UCSD-AML1 (cell line): ENCODE results near the gene NDE1.
"Not testable (repeated sequence)": the region's sequence is repeated elsewhere in the genome, so short reads cannot be mapped to it uniquely, and the experiment has no call there.

Source experiments
- DNase-seq: peaks from one replicate; lab custom pipeline; 2025; ENCODE audit not compliant: unreplicated experiment; lab: John Stamatoyannopoulos, UW

Gene NDE1

DNA sequence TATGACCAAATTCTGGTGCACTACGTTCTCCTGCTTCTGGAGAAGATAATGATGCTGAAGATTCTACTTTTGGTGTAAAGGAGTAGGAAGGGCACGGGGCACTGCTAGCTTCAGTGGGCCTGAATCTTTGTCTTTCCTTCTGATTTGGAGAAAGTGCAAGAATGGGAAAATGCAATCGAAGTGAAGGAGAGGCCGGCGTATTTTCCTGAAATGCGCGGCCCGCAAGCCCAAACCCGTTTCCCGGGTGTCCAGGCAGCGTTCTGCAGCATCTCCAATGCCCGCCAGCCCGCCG lies 372 bp upstream of the NDE1 start:
- no peak for DNase-seq

DNA sequence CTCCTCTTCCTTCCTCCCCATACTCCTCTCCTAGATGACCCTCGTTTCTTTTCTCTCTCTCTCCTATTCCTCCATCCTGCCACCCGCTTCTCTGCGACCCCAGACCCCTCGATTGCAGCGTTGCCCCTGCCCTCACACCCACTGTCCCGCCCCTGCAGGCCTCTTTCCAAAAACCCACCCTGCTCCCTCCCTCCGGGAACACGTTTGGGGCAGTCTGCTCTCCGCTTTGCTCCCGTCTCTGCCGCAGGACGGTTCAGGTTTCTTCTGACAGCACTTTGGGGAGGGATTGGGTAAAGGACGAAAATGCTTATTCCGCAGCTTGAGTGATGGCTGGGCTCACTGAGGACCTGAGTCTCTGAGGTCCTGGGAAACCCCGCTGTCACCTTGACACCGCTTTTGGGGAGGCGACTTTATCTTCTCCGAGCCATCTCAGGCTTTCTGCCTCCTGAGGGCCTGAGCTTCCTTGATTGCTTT lies 690 bp downstream of the NDE1 start:
- DNase-seq, result peak; percentile 40

DNA sequence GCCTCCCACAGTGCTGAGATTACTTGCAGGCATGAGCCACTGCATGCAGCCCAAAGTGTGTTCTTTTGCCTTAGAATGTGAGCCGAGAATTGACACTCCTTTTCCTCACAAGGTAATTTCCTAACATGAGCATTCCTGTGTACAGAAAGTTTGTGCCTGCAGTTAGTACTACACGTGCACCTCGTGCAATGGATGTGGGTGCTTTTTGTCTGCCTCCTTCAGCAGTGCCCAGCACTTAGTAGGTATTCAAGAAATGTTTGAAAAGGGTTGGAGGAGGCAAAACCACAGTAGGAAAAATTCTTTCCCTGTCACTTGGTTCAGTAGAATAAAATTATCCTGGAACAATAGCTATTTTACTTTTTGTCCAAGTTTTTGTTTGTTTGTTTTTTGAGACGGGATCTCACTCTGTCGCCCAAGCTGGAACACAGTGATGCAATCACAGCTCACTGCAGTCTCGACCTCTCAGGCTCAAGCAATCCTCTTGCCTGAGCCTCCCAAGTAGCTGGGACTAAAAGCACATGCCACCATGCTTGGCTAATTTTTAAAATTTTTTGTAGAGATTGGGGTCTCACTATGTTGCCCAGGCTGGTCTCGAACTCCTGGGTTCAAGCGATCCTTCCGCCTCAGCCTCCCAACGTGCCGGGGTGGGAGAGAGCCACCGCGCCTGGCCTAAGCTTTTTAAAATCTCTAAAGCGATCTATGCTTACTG lies 2.4 kb downstream of the NDE1 start:
- DNase-seq, result no peak

DNA sequence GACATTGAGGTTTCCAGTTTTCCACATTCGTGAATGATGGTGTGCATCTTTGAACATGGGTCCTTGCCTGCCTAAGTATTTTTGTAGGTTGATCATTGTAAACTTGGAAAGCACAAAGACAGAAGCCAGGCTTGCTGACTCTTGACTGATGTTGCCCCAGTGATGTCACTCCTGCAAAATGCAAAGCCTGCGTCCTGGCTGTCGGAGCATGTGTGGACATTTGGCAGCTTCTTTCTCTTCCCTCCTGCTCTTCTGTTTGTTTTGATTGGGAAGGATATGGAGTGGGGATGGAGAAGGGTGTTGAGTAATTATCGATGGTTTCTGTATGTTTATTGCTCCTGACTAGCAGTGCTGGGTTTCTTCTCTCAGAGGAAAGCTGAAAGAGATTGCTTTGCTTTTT lies 3.2 kb downstream of the NDE1 start:
- no peak for DNase-seq

DNA sequence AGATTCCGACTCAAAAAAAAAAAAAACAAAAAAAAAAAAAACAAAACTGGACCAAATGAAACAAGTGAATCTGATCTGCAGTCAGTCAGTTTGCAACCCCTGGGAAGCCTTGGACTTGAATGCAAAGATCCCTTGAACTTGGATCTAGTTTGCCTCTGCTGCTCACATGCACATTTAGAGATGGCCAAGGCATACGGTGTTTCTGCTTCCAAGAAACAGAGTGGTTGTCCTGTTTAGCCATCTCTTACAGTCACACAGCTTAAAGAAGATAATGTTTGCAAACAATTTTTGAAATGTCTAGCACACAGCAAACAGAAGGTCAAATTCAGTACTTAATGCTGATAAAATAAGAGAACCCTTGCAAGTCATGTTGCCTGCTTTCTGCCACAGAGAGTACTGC lies 4.5 kb downstream of the NDE1 start:
- no peak for DNase-seq

DNA sequence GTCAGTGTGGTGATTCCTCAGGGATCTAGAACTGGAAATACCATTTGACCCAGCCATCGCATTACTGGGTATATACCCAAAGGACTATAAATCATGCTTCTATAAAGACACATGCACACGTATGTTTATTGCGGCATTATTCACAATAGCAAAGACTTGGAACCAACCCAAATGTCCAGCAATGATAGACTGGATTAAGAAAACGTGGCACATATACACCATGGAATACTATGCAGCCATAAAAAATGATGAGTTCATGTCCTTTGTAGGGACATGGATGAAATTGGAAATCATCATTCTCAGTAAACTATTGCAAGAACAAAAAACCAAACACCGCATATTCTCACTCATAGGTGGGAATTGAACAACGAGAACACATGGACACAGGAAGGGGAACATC lies 5.5 kb downstream of the NDE1 start:
- not testable (repeated sequence) for DNase-seq

DNA sequence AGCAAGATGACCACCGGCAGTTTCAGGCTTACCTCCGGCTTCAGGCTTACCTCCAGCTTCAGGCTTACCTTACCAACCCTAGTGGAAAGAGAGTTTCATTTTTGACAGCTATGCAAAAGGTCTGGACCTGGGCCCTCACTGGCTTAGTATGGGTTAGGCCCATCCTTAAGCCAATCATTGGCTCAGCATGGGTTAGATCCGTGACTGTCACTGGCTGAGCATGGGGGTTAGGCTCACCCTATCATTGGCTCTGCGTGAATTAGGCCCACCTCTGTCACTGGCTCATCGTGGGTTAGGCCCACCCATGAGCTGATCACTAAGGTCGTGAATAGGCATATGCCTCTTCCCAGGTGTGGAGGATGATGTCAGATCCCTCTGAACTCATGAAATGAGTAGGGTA lies 8.1 kb downstream of the NDE1 start:
- no peak for DNase-seq

DNA sequence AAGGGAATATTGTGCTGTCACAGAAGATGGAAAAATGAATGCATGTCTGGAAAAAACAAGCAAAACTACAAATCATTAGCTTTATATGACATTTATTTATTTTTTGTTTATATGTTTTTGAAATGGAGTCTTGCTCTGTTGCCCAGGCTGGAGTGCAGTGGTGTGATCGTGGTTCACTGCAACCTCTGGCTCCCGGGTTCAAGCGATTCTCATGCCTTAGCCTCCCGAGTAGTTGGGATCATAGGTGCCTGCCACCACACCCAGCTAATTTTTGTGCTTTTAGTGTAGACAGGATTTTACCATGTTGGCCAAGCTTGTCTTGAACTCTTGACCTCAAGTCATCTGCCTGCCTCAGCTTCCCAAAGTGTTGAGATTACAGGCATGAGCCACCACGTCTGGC lies 8.5 kb downstream of the NDE1 start:
- DNase-seq, result no peak

DNA sequence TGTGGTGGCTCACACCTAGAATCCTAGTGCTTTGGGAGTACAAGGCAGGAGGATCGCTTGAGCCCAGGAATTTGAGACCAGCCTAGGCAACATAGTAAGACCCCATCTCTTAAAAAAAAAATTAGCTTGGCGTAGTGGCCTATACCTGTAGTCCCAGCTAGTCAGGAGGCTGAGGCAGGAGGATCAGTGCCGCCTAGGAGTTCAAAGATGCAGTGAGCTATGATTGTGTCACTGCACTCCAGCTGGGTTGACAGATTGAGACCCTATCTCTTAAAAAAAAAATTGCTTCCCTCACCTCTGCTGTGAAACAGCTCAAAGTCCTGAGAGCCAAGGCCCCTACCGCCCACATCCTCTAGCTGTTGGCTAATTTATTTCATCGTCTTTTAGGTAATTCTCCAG lies 10.2 kb downstream of the NDE1 start:
- no peak for DNase-seq

DNA sequence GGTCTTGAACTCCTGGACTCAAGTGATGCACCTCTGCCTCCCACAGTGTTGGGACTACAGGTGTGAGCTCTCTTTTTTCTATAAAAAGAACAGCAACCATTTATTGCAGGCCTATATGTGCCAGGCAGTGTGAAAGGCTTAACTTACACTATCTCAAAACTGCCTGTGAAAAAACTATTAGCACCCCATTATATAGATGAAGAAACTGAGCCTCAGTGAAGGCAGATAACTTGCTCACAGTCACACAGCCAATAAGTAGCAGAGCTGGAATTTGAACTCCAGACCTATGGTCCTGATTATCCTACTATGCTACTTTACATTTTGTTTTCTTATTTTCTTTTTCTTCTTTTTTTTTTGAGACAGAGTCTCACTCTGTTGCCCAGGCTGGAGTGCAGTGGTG lies 15.1 kb downstream of the NDE1 start:
- no peak for DNase-seq

DNA sequence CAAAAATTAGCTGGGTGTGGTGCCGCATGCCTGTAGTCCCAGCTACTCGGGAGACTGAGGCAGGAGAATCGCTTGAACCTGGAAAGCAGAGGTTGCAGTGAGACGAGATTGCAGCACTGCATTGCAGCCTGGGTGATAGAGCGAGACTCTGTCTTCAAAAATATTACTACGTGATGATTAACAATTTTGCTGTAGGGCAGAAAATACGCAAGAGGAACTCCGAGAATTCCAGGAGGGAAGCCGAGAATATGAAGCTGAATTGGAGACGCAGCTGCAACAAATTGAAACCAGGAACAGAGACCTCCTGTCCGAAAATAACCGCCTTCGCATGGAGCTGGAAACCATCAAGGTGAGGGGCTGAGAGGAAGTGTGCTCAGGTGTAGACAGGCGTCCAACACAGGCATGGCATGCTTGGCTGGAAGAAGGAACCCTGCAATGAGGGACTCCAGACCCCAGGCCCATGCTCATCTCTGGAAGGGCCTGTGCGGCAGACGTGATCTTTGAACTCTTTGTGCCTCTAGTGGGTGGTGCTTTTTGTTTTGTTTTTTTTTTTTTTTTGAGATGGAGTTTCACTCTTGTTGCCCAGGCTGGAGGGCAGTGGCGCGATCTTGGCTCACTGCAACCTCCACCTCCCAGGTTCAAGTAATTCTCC lies 17.2 kb downstream of the NDE1 start:
- DNase-seq, result no peak

DNA sequence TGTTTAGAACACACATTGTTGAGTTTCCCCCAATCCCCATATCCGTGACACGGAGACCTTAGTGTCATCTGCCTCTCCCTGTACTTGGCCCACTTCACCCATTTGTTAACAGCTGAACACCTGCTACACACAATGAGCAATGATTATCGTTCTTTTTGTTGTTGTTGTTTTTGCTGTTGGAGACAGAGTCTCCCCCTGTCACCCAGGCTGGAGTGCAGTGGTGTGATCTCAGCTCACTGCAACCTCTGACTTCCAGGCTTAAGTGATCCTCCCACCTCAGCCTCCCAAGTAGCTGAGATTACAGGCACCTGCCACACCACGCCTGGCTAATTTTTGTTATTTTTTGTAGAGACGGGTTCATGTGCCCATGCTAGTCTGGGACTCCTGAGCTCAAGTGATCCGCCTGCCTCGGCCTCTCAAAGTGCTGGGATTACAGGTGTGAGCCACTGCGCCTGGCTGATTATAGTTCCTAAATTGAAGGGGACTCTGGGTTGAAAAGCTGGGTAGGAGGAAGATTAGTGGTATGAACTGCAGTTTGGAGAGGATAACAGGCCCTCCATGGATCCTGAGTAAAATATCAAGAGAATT lies 21.6 kb downstream of the NDE1 start:
- no peak for DNase-seq

DNA sequence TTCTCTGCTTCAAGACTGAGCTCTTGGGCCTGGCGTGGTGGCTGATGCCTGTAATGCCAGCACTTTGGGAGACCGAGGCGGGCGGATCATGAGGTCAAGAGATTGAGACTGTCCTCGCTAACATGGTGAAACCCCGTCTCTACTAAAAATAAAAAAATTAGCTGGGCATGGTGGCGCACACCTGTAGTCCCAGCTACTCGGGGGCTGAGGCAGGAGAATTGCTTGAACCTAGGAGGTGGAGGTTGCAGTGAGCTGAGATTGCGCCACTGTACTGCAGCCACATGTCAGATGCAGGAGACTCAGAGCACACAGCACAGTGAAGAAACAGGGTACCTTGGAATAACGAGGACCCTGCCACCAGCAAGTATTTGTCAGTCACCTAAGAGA lies 22.1 kb downstream of the NDE1 start:
- not testable (repeated sequence) for DNase-seq

DNA sequence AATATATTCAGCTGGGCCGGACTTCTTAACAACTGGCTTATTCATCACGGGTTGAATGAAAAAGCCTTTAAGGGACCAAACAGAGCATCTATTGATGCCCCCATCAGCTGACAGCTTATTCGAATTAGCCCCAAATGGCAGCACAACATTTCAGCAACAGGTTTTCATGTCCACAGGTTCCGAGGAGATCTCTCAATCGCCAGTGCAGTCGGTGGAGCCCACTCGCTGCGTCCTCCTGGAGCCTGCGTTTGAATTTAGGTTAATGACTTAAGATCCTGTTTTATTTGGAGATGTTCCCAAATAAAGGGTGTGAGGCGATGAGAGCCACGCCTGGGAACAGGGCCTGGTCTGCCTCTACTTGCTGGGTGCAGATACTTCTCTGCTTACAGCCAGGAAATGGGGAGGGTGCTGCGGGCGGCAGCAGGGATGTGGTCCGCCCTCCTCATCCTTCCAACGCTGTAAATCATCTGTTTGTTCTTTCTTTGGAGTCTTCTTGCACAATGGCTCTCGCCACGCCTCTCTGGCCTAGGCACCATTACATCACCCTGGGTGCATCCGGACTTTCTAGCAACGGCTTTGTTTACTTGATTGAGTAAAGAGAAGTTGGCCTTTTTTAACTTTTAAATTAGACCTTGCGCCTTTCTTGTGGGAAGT lies 22.6 kb downstream of the NDE1 start:
- peak; percentile 89 for DNase-seq

DNA sequence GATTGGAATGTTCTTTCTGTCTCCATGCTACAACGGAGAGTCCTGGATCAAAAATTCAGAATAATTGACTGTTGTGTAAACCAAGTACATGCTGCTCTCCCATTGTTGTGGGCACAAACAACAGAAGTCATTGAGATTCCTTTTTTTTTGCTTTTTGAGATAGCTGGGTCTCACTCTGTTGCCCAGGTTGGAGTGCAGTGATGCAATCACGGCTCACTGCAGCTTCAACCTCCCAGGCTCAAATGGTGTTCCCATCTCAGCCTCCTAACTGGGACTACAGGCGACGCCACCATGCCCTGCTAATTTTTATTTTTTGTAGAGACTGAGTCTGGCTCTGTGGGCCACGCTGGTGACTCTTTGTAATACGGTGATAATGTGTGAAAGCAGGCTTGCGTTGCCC lies 24.5 kb downstream of the NDE1 start:
- no peak for DNase-seq

DNA sequence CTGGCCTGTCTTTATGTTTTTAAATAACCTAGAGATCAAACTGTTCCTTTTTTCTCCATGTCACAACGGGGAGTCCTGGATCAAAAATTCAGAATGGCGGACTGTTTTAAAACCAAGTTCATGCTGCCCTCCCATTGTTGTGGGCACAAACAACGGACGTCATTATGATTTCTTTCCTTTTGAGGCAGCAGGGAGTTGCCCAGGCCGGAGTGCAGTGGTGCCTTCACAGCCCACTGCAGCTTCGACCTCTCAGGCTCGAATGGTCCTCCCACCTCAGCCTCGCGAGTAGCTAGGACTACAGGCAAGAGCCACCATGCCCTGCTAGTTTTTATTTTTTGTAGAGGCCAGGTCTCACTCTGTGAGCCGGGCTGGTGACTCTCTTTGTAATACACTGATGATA lies 26.5 kb downstream of the NDE1 start:
- no peak for DNase-seq

DNA sequence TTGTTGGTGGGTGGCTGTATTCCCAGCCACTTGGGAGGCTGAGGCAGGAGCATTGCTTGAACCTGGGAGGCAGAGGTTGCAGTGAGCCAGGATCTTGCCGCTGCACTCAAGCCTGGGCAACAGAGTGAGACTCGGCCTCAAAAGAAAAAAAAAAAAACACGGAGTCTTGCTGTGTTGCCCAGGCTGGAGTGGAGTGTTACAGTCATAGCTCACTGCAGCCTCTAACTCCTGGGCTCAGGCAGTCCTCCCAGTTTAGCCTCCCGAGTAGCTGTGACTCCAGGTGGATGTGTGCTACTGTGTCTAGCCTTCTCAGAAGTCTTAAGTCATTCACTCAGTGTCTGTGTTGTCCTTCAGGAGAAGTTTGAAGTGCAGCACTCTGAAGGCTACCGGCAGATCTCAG lies 27.4 kb downstream of the NDE1 start:
- no peak for DNase-seq

DNA sequence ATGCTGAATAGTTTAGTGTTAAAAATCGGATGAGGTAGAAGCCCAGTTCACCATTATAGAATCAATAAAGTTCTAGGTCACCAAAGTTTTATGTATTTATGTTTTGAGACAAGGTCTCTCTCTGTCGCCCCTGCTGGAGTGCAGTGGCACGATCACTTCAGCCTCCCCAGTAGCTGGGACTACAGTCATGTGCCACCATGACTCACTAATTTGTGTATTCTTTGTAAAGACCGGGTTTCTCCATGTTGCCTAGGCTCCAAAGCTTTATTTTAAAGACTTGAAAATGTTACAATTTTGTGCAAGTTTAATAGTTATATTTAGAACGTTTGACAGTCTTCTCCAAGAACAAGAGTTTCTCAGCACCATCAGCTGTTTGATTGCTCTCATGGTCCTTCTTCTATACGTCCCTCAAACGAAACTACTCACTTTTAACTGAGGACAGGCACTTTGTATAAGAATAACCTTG lies 32.1 kb downstream of the NDE1 start:
- DNase-seq, result peak; percentile 49

DNA sequence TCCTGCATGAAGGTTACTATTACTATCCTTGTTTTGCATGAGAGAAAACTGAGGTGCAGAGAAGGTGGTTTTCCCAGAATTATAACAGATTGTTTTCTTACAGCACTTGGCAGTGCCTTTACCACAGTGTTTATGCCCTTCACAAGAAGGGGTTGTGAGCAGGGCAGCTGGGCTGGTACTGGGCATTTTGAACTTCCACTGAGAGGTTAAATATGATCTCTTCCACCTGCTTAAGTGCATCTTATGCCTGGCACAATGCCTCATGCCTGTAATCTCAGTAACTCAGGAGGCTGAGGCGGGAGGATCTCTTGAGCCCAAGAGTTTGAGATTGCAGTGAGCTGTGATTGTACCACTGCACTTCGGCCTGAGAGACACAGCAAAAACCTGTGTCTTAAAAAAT lies 36.2 kb downstream of the NDE1 start:
- no peak for DNase-seq

DNA sequence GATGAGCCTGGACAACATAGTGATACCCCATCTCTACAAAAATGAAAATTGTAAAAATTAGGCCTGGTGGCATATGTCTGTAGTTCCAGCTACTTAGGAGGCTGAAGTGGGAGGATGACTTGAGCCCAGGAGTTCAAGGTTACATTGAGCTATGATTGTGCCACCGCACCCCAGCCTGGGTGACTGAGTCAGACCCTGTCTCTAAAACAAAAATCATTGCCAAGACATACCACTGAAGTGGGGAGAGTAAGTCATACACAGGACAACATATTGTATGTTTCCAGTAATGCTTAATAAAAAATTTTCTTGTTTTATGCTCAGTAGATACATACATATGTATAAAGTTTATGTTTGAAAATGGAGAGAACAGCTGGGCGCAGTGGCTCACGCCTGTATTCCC lies 39.2 kb downstream of the NDE1 start:
- DNase-seq, result no peak

DNA sequence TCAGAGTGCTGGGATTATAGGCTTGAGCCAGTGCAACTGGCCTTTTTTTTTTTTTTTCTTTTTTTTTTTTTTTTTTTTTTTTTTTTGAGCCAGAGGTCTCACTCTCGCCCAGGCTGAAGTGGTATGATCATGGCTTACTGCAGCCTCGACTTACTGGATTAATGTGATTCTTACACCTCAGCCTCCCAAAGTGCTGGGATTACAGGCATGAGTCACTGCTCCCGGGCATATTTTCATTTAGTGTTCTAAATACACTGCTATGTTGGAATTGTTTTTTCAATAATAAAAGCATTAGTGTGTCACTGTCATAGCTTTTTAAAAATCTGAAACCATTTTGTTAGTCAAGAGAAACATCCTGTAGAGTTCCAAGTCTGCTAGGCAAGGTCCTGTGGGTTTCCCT lies 40.3 kb downstream of the NDE1 start:
- DNase-seq, result no peak

DNA sequence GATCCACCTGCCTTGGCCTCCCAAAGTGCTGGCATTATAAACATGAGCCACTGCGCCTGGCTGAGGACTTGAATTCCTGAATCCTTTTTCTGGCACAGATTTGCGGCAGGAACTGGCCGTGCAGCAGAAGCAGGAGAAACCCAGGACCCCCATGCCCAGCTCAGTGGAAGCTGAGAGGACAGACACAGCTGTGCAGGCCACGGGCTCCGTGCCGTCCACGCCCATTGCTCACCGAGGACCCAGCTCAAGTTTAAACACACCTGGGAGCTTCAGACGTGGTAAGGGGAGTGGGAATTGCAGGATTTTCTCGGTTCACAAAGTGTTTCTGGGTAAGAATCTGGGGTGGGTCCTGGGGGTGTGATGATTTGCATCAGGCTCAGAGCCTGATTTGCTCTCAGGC lies 41.0 kb downstream of the NDE1 start:
- no peak for DNase-seq
